HTERT RPE-1 (cell line): ENCODE measurements around the gene KCNS3.

ENCODE experiments used
- in situ Hi-C: fragments of 300-500 bp; cut with MboI; formaldehyde crosslinking; loops from 4 replicates; pipeline ENCODE4 v1.14.3; 2020; ENCODE audit warnings: low sequenced_read_pairs

The KCNS3 gene

DNA sequence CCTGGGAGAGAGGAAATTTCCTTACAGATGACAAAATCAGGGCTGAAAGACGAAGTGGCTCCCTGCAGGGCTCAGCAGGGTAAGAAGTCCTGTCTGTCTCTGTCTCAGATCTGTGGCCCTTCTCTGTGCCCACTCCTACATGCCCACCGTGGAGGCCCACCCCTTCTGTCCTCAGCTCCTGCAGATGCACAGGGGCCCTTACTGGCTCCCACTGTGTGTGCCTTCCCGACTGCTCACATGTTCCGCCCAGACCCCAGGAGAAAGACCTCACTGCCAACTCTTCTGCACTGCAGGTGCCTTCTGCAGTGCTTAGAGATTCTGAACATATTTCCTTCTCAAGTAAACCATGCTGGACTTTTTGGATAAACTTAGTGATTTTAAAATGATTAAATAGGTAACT, 1.9 kb upstream of the KCNS3 start:
- in situ Hi-C loops = no loop called here

- in situ Hi-C loops = no loop called here
These were observed 621 bp upstream of the KCNS3 start for GRCh38 chr2:17877811-17878280.

DNA sequence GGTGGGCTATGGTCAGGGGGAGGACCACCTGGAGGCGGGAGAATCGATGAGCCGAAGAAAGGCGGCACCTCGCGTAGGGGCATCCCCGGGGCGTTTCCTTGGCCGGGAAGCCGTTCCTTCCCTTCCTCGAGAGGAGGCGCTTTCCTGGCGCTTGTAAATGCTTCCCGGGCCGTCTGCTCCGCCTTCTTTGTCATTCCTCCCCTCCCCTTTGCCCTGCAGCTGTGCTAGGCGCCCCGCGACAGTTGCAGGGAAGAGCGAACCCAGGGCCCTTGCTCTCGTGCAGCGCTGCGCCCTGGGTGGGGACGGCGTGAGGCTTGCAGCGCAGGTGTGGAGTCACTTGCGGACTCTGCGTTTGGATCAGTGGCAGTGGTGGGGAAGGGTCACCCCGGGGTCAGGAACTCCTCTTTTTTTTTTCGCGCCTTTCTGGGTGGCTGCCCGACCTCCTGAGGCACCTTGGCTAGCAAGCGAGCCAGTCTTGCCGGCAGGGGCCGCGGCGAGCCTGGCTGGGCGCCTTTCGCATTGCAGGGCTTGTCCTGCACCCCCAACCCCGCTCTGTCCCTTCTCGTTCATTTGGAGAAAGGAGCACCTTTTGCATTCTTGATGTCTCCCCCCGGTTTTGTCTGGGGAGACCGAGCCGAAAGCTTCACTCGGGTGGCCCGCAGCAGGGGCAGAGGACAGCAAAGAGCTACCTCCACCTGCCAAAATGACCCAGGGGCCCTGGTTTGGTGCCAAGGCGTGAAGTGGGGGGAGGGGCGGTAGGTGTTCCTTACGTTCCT, 858 bp downstream of the KCNS3 start:
- in situ Hi-C loops = no loop called here

GRCh38 chr2:17879913-17880274, 1.4 kb downstream of the KCNS3 start:
- in situ Hi-C loops = no loop called here

GRCh38 chr2:17892770-17893534, 14.5 kb downstream of the KCNS3 start:
- in situ Hi-C loops = no loop called here

DNA sequence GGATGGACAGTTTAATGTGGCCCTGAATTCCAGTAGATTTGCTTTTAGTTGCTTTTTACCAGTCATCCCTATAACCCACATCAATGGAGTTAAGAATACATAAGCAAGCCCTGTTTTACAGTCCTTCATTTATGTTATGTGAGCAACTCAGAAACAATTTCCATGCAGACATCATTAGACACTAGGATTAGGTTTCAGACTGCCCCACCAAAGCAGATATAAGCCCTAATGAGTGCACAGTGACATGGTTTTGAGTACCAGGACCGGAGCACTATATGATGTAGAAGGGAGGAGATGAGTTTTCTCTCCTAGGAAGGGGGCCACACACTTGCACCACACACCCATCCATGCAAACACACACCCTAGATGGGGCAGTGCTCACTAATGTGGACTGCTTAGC, 15.5 kb downstream of the KCNS3 start:
- in situ Hi-C loops = no loop called here

GRCh38 chr2:17894556-17894955, 16.1 kb downstream of the KCNS3 start:
- in situ Hi-C loops = no loop called here

DNA sequence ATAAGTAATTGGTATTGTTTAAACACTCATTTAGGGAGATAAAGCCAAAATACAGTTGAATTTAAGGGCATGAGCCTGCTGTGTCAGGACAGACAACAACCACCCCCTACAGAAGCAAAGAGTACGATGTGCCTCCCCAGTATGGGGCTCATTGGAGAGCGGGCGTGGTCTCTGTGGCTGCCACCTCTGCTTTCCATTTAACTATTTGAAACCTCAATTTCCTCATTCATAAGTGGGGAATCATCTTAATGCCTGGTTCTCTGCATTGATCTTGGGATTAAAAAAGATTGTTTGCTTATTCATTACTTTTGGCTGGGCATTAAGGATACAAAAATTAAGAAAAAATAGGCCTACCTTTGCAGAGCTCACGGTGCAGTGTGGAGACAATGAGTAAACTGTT, 21.4 kb downstream of the KCNS3 start:
- in situ Hi-C loops = no loop called here

- in situ Hi-C loops = no loop called here
These were observed 22.8 kb downstream of the KCNS3 start for GRCh38 chr2:17901246-17901645.

GRCh38 chr2:17910980-17911379, 32.5 kb downstream of the KCNS3 start:
- in situ Hi-C loops = no loop called here

DNA sequence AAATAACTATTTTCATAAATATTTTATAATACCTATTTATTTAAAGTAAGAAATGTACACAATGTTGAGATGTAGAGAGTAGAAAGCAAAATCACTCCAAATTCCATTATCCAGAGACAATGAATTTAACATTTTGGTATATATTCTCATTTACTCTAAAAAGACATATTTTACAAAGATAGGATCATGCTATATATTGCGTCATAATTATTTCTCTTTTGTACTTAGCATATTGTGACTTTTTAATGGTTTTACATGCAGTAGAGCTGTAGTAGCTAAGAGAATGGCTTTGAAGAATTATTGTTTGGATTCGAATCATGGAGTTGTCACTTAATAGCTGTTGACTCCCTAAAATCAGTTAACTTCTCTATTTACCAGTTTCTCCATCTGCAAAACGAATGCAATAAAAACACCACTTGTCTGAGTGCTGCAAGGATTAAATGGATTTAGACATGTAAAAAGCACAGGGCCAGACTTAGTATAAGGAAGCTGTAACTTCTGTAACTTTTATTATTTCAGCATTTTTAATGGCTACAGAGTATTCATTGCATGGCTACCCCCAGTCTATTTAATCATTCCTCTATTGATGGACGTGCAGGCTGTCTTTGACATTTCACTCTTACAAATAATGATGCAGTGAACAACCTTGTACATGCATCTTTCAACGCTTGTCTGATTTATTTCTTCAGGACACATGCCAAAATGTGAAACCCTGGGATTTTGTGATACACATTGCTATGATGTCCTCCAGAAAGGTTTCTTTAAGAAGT, 33.2 kb downstream of the KCNS3 start:
- in situ Hi-C loops = no loop called here

GRCh38 chr2:17912266-17912691, 33.8 kb downstream of the KCNS3 start:
- in situ Hi-C loops = no loop called here

- in situ Hi-C loops = no loop called here
These were observed 36.6 kb downstream of the KCNS3 start for GRCh38 chr2:17915099-17915498.

DNA sequence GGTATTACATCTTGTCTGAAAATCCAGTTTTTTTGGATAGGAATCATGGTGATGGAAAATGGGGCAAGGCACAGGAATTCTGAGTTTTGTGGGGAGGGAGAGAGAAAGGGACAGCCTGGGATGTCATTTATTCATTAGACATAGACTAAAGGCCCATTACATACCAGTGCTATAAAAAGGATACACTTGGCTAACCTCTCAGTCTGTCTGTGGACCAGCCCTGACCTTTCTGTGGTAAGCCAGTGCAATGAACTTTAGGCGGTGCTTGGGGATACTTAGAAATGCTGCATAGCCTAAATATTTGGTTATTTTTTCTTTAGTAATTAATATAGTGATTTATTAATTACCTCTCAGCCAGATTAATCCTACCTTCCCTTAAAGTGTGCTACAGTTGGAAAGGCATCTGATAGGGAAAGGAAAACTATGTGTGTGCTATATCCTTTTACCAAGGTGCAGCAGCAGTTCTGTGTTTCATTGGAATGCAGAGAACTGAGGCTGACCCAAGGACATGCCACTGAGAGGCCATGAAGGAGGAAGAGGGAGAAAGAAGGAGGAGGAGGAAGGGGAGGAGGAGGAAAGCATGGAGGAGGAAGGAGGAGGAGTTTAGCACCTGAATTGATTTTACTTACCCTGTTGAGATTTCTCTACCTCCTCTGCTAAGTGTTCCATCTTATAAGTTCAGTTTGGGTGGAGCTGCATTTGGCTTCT, 37.5 kb downstream of the KCNS3 start:
- in situ Hi-C loops = no loop called here

DNA sequence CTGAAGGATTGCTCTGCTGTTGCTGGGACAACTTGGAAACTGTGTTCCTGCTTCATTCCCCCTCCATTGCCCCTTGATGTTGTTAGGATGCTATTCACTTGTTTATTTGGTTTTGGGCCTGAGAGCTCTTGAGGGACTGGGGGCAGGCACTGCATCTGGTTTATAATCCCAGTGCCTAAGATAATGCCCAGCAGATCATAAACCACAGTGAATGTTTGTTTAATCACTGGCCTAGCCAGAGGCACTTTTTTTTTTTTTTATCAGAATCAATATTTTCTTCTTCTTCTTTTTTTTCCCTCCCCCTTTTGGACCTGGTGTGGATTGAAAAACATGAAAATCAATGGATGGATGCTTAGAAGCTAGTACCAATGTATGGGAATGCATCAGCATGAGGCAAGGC, 38.1 kb downstream of the KCNS3 start:
- in situ Hi-C loops = no loop called here

DNA sequence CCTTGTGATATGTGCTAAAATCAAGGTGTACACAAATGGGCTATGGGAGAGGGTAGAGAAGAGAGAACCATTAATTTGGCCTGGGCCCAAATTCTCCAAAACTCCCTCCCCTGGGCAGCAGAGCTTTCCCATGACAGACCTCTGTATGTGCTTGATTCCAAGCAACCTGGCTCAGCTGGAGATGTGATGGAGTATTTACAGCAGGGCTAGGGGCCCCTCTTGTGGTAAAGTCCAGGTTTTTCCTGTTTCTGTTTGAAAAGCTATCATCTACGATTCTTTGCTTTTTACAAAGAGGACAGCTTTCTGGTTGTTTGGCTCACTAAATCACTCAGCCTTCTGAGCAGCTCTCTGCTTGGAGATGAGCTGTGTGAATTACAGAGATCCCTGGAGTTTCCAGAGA, 40.3 kb downstream of the KCNS3 start:
- in situ Hi-C loops = no loop called here

DNA sequence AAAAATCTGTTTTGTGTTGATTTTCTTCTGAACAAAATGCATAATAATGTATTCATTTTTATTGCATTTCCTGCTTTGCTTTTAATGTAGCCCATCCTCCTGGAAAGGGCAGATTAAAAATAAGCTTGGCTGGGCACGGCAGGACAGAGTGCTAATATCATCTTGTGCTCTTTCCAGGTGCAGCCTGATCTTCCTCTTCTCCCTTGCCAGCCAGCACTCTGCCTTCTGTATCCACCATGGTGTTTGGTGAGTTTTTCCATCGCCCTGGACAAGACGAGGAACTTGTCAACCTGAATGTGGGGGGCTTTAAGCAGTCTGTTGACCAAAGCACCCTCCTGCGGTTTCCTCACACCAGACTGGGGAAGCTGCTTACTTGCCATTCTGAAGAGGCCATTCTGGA, 52.3 kb downstream of the KCNS3 start:
- in situ Hi-C loops = no loop called here

GRCh38 chr2:17933256-17933655, 54.8 kb downstream of the KCNS3 start:
- in situ Hi-C loops = no loop called here

- in situ Hi-C loops = no loop called here
These were observed 56.3 kb downstream of the KCNS3 start for GRCh38 chr2:17934721-17935120.

GRCh38 chr2:17935242-17935885, 56.9 kb downstream of the KCNS3 start:
- in situ Hi-C loops = no loop called here
